Cardiac ventricle fibroblast (primary cell): ENCODE data around the gene CEP170. TPM values are rescaled to one million over a fixed set of nuclear protein-coding genes. Genes with fewer than 3 reads are reported as not detected.

ENCODE experiments used
- total RNA-seq: library from RNA; depleted of rRNA; stranded (reverse); fragments of >200 nt; gene quantifications from 2 replicates; pipeline ENCODE4 v1.2.3, GENCODE V29; 2015

Gene CEP170
- 31.3 and 36.8 TPM in 2 replicates for total RNA-seq

DNA sequence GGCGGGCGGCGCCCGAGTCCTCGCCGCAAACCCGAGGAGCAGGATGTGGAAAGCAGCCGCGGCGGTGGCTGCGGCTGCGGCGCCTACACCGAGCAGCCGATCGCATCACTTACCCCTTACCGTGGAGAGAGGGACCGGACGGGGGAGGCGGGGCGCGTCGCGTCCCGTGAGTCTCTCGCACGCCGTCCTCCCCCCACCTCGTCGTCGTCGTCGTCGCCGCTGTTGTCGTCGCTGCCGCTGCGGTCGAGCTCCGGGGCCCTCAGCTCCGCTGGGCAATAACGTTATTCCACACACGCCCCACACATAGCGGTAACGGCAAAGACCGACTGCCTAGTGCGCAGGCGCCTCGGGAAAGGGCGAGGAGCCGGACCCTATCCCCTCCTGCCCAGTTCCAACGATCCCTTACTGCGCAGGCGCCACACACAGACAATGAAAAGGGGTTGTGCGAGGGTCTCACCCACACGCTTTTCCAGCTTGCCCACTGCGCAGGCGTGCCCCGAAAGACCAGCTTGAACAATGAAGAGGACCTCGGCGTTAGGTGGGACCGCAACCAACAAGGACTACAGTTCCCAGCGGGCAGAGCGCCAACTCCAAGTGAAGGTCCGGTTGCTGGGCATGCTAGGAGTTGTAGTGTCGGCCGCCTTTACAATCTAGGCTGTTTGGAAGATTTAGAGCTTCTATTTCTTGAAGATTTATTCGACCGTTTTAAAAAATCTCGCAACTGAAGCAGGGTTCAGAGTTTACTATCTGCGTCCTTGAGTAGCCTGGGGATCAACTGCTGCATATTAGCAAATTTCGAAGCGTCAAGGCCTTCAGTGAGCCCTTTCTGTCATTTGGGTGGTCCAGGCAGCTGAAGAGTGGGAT is at the start of gene CEP170:
CEP170 (minus strand) TSS at position 355 of the 864 bp plus-strand sequence. CDS start 30,001 bp downstream, outside the sequence.

DNA sequence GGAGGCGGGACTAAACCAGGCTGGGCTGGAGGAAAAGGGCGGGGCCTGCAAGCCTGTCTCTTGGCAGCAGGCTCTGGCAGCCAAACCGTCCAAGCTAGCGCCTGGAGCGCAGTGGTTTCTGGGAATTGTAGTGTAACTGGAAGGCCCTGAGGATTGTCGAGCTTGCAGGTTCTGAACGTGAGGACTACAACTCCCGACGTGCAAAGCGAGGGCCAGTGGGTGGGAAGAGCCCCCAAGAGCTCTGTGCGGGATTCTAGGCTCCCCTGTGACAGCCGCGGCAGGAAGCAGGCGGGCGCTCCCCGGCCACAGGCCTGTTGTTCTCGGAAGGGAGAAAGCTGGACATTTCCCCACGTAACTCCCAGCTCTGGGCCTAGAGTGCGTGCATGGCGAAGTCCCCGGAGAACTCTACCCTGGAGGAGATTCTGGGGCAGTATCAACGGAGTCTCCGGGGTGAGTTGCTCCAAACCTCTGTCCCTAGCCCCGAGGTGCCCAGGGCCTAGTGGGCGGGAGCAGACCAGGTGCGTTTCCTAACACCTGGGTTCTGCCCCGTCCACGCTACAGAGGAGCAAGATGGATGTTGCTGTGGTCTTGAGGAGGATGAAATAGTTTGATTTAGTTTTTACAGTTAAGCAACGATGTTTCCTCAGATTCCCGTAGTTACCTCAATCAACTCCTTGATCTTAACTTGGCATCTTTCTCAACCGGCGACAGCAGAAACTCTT is 871 bp upstream of the CEP170 start, which contains the start of gene SDCCAG8:
SDCCAG8 (plus strand) TSS at position 251 of the 722 bp plus-strand sequence; CDS start at position 384, 133 bp downstream.

Other genes with a start within 250 kb of the CEP170 start
- gene SDCCAG8, start 760 bp upstream of the CEP170 start, total RNA-seq: 26.6 and 38.4 TPM in 2 replicates